GM18511 (cell line): ENCODE results near the gene IFNG-AS1.
A peak's percentile ranks its signal among the peaks of the same experiment; 100 is the strongest.

Source experiments
- ATAC-seq: cut with Tn5 transposase; IDR thresholded peaks from one replicate; pipeline ENCODE4 v1.9.1; 2021; ENCODE audit warnings: mild to moderate bottlenecking, moderate library complexity; ENCODE audit not compliant: unreplicated experiment

Gene IFNG-AS1

DNA sequence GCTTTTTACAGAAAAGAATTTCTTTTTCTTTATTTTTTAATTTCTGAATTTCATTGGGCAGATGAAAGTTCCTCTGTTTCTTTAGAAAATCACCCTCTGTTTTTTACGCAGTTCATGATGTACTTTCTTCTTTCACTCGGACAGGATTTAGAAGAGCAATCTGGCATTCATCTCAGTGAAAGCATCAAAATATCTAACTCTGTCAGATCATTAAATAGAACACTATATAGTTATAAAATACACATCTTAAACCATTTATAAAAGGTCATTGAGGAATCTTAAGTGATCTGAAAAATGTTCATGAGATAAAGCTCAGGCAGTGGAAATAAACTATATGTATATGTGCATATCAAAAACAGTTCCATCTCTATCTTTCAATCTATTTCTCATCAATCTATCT, 3.9 kb downstream of the IFNG-AS1 start:
- ATAC-seq: no peak

DNA sequence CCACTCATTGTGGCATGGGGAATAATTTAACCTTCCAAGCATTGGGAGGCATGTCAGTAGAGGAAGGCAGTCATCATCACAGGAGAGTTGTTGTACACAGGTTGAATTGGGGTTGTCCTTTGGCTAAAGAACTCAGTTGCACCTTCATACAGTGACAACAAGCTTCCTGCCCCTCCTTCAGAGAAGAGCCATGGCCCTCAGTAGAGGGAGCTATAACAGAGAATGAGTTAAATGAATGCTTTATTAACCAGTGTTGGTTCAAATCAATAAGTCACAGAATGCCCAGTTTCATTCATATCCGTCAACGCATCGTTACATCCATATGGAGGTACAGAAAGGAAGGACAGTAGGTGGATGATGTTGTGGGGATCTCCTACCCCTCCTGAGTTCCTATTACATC, 4.8 kb downstream of the IFNG-AS1 start:
- ATAC-seq: no peak

DNA sequence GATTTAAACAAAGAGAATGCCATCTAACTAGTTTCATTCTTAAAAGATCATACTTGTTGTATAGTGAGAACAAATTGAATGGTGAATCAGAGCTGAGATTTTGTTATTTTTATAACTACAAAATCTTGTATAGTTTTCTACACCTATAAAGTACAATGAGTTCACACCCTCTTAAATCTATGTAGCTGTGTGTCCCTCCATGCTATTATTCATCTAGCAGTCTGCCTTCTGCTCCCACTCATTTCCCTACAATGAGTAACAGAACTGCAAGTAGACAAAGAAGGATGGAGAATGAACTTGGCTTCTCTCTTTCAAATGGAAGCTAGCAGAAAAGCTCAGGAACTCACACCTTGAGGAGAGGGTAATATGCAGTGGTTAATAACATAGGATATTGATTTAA, 7.1 kb downstream of the IFNG-AS1 start:
- no peak for ATAC-seq

DNA sequence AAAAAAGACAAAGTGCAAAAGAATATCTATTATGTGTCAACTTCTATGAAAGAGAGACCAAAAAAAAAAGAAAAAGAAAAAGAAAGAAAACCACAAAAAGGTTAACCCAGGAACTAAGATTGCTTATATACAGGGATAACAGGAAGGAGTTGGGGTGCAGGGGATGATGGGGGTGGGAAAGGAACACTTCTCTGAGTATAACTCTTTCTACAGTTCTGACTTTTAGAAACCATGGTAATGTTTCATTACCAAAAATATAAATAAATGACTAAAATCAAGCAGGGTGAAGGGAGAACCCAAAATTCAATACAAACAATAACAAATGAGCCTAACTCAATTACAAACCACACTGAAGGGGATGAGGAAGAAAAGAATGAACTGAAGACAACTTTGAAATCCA, 9.1 kb downstream of the IFNG-AS1 start:
- ATAC-seq: no peak

DNA sequence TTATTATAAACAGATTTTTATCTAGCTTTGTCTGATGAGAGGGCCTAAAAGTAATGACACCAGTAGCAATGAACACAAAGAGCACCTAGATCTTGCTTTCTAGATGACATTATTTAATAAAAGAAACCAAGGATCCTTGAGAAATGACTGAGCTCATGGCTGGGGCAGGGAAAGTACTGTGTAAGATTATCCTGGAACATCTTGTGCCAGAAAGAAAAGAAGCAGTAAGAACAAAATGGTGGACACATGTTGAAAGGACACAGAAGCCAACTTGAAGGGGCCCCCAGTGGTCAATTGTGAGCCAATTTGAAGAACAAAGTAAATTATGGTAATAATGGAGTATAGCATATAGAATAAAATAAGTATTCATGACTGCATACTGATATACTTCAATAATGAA, 10.0 kb downstream of the IFNG-AS1 start:
- no peak for ATAC-seq

DNA sequence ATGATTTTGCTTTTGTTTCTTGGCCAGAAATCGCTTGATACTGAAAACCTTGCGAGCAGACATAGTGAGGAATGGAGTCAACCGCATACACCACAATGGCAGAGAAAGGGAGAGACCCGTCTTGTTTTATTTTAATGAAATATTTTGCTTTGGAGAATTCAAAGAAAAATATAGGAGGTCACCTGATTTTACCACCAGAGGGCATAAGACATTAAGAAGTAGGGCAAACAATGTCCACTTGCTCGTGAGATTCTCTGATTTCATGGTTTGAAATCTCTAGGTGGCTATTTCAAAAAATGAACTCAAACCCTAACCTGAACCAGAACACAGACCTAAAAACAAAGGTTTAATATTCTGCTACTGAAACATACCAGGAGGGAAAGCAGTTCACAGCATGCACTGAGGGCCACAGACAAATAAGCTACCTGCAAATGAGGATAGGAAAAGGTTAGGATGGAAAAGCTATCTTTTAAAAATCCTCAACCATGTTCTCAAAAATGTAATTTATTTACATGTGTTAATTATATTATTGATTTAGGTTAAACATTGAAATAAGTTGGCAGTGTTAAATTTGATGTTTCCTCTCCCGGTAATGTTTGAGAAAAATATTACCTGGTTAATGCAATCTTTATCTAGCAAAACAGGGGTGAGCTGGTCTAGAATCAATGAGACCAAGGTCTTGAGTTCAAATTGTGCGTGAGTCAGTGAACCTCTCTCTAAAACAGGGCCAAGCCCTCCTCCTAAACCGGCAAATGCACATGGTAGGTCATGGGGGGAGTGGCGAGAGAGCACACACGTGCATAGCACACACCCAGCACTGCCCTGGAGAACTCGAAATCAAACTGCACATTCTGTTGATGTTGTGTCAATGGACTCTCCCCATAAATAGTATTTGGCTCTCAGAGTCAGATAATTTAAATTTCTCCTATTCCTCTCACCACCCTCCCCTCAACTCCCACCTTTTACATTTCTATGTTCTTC, 12.5 kb downstream of the IFNG-AS1 start:
- ATAC-seq: no peak

DNA sequence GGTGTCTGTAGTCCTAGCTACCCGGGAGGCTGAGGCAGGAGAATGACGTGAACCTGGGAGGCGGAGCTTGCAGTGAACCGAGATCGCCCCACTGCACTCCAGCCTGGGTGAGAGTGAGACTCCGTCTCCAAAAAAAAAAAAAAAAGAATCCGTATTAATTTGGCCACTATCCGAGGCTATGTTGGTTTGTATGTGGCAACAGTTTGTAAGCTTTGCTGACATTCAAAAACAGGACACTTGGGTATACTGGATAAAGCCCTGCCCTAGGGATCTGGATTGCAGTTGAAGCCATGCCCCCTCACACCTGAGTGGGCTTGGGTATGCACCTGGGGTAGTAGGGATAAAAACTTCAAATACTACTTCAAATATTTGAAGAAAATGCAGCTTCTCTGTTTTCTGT, 14.5 kb downstream of the IFNG-AS1 start:
- no peak for ATAC-seq

DNA sequence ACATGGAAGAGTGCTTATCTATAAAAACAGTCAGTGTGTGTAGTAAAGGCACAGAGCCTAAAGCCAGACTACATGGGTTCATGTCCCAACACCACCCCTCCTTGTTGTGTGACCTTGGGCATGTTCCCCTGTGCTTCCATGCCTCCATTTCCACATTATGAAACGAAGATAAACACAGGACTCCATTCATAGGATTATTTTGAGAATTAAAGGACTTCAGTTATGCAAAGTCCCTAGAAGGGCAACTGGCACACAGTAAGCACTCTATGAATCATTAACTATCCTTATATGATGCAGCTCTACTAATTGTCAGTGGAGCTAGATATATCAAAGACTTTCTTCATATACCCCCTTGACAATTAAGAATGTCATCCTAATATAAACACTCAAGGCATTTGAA, 17.8 kb downstream of the IFNG-AS1 start:
- no peak for ATAC-seq

DNA sequence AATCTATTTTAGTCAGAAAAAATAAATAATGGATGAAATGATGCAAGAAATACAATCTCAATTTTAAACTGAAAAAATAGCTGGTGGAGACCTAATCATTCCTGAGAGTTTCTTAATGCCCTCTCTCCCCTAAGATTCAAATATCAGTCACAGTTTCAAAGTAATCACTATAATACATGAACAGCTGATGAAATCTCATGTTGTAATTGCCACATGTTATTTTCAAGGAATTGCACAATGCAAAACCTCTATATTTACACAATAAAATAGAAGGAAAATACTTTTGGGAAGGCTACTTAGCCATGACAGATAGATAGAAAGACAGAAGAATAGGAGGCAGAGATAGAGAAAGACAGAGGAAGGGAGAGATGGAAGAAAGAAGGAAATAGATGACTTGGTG, 18.2 kb downstream of the IFNG-AS1 start:
- no peak for ATAC-seq

DNA sequence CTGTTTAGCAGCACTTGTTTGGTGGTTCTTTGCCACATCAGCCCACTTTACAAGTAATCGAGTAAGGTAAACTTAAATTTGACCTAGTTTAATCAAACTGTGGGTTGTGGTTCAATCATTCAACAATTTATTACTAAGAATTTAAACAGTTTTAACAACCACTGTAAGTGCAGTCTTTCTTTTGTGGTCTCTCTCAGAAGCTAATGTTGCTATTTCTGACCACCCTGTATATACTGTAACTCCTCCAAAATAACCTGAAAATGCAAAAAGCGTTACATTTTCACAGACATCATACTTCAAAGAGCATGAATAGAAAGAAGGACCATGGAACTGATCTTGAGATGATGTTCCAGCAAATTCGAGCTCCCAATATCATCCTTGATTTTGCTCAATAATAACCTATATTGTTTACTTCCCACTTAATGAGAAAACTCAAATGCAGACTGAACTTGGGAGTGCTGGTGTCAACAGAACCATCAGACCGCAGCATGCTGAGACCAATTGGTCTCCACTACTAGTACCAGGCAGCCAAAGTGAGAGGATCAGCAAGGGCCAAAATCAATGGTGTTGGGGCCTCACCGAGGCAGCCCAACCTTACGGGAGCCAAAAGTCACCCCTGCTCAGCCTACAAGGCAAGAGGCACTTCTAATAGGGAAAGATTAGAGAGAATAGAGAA, 22.1 kb downstream of the IFNG-AS1 start:
- ATAC-seq: no peak

DNA sequence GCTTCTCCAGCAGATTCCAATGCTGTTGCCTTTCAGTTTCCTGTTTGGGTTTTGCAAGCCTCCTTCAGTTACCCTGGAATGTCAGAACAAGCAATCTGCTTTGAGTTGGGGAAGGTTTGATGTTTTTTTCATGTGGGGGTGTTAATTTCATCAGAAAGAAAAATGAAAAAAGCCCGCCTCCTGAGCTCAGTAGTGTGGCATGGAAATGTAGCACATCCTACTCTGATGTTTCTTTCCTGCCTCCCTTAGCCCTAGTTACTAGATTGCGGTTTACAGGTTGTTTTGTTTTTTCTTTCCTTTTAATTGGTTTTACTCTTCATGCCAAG, 22.6 kb downstream of the IFNG-AS1 start:
- no peak for ATAC-seq

DNA sequence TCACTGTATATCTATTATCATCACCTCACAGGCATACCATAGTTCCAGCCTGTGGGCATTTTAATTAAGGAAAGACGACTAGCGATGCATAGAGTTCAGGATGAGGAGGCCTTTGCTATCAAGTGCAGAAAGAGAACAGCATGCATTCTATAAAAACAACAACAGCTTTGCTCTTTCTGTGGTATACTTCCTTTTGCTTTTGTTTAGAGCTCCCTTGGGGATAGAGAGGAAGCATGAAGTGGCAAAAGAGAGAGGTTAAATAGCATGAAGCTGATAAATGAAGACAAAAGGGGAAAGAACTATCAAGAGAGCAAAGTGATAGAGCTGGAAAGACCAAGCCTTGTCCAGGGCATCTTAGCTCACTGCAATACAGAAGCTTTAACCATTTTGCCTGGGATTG, 23.5 kb downstream of the IFNG-AS1 start:
- ATAC-seq: peak; percentile 92

DNA sequence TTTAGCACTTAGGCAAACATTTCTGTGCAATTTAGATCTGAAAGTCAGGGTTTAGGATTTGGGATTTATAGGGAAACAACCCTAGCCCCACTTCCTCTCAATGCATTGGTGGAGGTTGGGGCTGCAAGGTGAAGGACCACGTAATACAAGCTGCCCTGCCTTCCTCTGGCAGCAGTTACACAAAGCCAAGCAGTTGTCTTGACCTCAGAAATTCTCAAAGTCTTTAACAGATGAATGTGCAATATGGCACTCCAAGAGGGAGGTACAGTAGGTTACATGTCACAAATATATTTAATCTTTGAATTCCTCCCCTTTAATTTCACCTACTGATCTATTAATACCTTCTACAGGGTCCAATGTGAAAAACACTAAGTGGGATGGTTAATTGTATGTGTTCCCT, 23.9 kb downstream of the IFNG-AS1 start:
- peak; percentile 22 for ATAC-seq

DNA sequence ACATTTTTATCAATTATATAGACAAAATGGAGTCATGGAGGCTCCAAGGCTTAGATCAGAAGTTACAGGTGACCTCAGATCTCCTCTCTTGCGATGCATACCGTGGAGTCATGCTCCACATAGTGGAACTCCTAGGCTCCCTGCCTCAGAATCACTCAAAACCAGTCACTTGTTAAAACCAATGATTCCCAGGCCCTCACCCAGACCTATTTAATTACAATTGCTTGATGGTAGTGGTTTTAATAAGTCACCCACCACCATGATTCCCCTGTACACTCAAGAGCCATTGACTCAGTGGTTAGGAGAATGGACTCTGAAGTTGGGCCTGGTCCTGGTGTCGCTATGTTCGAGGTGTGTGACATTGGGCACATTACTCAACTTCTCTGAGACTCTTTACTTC, 26.9 kb downstream of the IFNG-AS1 start:
- ATAC-seq: no peak

DNA sequence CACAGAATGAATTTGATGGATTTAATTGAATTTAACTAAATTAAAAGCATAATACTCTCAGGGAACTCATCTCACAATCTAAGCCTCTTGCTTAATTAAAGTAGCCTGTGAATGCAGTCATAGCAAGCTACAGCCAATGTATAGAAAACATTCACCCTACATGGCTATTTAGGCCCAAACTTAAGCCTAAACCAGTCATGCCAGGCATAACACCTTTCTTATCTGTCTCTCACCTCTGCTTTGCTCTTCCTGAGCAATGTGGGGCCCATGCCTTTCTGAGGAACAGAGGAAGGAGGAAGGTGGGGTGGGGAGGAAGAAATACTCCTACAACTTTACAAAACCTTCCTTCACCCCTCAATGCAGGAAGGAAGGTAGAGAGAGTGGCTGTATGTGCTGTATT, 29.1 kb downstream of the IFNG-AS1 start:
- ATAC-seq: no peak

DNA sequence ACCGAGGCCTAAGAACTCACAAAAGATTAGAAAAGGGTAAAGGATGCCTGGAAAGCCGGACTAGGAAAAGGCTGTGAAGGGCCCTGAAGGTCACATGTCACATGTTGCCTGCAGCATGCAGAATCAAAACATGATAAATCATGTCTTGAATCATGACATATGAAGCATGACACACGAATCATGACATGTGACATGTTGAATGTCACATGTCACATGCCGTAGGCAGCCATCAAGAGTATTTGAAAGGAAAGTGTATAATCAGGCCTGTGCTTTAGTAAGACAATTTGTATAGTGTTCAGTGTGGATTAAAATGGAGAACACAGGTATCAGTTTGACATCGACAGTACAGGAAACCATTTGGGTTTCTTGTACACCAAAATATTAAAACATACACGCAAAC, 30.8 kb downstream of the IFNG-AS1 start:
- ATAC-seq: no peak

DNA sequence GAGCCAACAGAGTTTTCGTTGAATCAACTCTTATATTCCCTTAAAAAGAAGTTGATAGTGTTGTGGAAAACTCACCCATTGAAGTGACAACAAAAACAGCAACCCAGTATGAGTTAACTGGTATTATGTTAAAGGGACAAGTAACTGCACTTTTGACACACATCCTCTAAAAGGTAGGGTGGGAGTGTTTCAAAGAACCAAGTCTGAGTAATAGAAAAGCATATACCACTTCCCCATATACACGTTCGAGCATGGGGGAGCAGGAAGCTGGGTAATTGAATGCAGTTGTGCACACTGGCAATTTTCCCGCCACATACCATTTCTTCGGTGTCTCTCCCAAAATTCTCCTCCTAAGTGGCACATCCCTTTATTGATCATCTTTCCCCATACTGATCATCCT, 31.5 kb downstream of the IFNG-AS1 start:
- ATAC-seq: no peak

DNA sequence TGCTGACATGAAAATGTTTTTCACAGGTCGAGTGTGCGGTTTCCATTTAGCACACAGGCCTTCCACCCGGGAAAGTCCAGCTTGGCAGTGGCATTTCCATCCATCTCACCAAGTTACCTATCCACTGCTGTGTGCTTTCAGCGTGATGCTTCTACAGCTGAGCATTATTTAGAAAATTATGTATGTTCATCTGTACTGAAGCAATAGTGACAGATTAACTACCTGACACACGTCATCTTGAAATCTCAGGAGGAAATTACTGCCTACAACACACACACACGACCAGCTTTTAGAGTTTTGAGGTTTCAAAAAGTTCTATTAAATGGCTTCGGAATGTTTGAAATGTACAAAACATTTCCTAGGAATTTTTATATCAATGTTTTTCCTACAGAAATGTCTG, 39.4 kb downstream of the IFNG-AS1 start:
- ATAC-seq: no peak

DNA sequence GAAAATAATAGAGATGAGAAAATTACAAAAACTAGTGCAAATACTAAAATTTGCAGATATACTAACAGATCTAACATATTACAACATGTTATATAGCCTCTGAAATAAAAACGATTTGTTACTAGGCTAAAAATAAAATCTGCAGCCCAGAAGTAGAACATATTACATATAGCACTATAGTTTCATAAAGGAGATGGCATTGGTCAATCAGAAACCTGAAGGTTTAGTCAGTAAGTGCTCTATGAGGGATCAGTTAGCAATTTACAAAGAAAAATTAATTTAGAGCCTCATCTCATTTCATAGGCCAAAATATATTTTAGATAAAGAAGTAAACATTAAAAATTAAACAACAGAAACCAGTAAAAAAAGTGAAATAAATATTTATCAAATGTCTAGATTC, 41.0 kb downstream of the IFNG-AS1 start:
- ATAC-seq: no peak

DNA sequence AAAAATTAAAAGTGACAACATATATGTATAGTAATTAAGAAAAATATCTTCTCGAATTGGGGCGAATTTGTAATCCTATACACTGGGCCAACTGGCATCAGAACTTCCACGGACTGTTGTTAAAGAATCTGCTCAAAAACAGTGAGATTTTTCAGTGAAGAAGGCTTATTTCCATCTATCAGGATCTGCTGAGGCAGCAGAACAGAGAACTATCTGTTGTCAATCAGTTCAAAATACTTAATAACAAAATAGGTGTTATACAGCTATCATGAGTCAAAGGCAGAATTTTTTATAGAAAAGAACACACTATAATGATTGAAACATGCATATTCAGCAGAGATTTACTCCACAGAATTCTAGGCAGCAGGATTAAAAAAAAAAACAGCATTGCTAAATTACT, 41.9 kb downstream of the IFNG-AS1 start:
- no peak for ATAC-seq

DNA sequence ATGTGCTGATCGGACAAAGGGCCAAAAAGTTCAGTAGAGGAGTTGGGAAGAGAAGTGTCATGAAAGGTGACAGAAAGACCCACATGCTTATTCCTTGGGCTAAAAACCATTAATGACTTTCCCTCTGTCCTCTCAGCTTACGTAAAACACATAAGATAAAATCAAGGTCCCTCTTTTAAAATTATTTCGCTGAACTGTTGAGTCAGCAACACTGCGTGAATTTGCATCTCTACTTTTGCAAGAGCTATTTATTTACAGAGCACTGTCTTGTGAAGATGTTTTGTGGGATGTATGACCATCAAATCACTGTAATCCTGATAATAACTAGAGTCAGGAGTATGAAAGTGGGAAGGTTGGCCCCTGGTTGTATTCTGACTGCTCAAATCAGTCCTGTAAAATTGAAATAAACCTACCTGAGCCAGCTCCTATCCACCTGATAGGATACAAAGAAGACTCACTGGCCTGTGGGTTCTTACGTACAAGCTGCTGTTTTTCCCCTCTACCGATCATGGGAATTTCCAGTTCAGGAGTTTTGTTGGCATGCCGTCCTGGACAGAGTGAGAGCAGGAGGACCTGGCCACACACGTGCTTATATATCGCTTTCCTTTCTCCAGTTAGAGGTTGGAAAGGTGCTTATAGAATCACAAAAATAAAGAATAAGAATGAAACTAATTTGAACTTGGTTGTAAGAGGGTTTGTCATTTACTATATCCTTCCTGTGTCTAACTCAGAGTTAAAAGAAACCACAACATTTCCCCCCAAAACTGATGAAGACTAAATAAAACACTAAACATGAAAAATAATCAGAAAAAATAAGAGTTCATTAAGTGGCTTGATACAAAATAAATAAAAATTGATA, 42.9 kb downstream of the IFNG-AS1 start:
- no peak for ATAC-seq

DNA sequence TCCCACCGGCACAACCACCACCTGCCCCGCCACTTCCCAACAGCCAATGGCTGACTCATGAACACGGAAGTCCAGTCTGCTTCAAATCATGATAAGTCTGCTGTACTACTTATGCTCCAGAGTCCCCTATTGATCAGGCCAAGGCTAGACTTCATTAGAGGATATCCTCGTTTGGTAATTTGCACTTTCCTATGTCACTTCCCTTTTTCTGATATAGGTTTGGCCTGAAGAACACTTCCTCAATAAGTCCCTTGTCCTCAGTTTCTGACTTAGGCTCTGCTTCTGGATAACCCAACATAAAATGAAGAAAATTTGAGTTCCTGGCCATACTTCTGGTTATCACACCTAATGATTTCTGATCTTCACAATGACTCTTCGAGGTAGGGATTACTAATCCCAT, 45.3 kb downstream of the IFNG-AS1 start:
- ATAC-seq: no peak
